GM10266 (cell line): ENCODE measurements around the gene C22orf15.

Experiments used
- DNase-seq: peaks from one replicate; pipeline ENCODE4 v3.0.0; 2012; ENCODE audit errors: extremely low spot score
- CTCF ChIP-seq: IDR thresholded peaks from 2 replicates; pipeline ENCODE4 v1.5.1; 2012; ENCODE audit warnings: mild to moderate bottlenecking, low read depth; ENCODE audit not compliant: control insufficient read depth, insufficient read depth; ENCODE audit errors: missing control alignments

Gene C22orf15

GRCh38 chr22:23762842-23763578 lies at the start of gene C22orf15:
TSS of gene C22orf15 (plus strand) at chr22:23762990. CDS start at chr22:23763307, 317 bp downstream.
- DNase-seq: no peak
- TF ChIP-seq CTCF: no peak

DNA sequence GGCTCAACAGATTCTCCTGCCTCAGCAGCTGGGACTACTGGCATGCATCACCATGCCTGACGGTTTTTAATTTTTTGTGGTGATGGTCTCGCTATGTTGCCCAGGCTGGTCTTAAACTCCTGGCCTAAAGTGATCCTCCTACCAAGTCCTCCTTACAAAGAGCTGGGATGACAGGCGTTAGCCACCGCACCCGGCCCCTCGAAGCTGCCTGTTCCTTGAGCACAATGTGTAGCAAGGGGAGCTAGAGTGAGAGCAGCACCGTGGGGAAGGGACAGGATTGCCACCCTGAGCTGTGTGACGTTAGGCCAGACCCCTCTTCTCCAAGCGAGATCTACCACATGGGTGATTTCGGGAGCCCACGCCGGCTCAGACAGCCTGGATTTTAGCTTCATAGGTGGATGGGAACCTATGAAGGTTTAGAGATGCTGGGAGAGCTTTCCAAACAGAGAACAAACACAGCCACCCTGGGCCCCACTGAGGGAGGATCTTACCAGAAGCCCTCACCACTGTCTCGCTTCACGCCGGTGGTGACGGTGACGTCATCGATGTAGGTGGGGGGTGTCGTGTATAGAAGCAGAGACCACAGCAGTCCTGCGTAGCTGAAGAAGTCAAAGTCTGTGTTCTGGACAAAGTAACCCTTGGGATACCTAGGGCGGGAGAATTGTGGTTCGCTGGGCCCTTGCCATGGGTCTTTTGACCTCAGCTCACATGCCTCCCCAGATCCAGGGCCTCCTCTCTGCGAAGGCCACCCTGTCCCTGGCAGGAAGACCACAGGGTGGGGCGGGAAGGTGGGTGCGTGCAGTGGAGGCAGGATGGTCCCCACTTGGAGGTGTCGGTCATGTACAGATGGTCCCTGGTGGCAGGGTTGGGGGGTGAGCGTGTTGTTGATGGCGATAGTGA lies 48.8 kb upstream of the C22orf15 start:
- no peak for DNase-seq
- no peak for TF ChIP-seq CTCF

DNA sequence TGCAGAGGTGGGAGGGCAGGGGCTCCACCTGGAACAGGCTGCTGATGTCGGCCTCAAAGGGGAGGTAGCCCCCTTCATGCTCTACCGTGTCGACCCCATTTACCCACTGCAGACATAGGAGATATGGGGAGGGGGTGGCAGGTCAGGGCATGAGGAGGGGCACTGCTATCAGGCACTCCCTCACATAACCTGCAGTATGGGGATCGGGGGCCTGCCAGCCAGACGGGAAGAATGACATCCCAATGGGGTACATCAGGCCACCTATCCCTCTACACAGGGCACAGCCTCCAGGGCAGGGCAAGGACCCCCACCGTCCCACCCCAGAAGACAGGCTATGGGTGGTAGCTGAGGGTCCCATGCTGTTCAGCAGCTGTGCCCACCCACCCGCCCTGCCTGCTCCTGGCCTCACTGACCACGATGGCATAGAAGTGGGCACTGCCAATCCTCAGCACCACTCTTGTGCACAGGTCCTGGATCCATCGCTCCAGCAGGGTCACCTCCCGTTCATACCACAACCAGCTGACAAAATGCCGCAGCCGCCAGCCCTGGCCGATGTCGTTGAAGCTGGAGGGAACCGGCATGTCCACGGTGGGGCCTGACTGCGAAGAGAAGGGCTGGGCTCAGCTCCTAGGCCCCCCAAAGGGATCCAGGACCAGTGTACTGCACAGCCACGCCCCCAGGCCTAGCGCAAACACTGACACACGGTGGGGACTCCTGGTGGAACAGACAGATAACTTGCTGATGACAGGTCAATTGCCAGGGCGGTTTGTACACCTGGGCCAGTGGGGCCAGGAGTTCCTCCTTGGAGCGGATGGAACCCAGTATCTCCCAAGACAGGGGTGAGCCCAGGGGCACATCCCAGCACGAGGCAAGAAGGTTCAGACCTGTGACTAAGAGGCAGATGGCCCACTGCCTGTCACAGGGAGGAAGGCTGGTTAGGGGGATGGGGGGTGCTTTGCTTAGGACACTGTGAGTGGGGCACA lies 47.9 kb upstream of the C22orf15 start:
- no peak for DNase-seq
- TF ChIP-seq CTCF: no peak

DNA sequence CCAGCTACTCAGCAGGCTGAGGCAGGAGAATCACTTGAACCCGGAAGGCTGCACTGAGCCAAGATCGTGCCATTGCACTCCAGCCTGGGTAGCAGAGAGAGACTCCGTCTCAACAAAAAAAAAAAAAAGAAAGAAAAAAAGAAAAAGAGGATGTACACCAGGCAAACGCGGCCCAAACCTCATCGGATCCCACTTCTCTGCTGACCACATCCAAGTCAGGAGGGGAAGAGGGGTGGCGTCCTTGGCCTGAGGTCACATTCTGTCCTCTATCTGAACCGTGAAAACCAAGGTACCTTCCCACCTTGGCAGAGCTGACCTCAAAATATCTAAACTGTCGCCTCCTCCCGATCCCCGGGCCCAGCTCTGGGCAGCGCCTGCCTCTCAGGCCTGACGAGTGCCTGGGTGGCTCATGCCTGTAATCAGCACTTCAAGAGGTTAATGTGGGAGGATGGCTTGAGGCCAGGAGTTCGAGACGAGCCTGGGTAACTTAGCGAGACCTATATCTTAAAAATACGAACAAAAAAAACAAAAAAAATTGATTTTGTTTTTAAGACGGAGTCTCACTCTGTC lies 46.9 kb upstream of the C22orf15 start:
- no peak for DNase-seq
- TF ChIP-seq CTCF: no peak

DNA sequence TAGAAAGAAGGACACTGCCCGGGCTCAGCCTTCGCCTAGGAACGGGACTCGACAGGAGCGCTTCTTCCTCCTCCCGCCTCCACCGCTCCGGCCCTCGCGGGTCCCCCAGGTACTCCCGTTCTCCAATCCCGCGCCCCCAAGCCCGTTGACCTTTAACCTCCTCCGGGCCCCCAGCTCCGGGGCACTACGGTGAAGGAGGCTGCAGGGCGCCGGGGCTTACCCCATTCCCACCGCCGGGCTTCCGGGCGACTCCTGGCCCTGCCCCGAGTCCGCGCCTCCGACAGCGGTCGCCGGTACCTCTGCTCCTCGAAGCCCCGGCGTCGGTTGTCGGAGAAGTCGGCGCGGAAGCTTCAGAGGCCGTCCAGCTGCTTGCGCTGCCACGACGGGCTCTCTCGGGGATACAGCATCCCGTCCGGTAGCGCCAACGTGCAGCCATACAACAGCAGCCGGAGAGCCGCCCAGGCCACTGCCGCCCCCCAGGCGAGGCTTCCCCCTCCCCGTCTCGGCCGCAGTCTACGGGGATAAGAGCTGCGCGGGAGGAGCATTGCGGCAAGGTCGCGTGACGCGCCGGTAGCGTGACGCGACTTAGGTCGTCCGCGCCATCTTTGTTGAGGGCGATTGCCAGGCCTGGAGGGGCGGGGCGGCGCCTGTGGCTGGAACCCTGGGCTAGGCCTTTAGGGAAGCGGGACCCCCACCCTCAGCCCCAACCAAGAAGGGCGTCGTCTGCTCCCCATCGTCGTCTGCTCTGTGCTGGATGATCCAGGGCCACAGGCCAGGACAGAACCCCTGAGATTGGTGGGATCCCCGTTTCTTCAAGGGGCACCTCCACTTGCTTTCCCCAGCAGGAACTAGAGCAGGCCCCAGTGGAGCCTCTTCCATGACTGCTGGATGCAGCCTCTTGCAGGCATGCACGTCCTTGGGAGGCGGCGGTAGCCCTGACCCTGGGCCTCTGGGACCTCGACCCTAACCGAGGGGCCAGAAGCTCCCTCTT lies 45.7 kb upstream of the C22orf15 start:
- peak; percentile 86 for DNase-seq
- no peak for TF ChIP-seq CTCF
